Activated CD8-positive, alpha-beta T cell treated with anti-CD3 and anti-CD28 coated beads for 36 hours (primary cell): ENCODE data around the gene RAD51B. TPM values are rescaled to one million over a fixed set of nuclear protein-coding genes. Genes with fewer than 3 reads are reported as not detected.
"Not testable (repeated sequence)": the region's sequence is repeated elsewhere in the genome, so short reads cannot be mapped to it uniquely, and the experiment has no call there.

ENCODE experiments used
- ATAC-seq: fragments of 200-7000 bp; cut with Tn5 transposase; one replicate; pipeline ENCODE4 v1.10.0; 2021; ENCODE audit warnings: mild to moderate bottlenecking, moderate library complexity
- CTCF ChIA-PET: fragments of 350-600 bp; sonication (Branson Sonifier 250); formaldehyde crosslinking; loops from one replicate; lab custom pipeline; 2021; ENCODE audit warnings: antibody characterized with exemption; lab: Charles Lee
- POLR2A ChIA-PET: fragments of 350-600 bp; sonication (Branson Sonifier 250); formaldehyde crosslinking; loops from one replicate; lab custom pipeline; 2021; ENCODE audit warnings: antibody characterized with exemption; lab: Charles Lee
- DNase-seq: peaks from one replicate; pipeline ENCODE4 v3.0.0-alpha.2; 2020
- H3K27ac Mint-ChIP-seq: one replicate; pipeline ENCODE4 v1.8.0; 2021; ENCODE audit warnings: mild to moderate bottlenecking, mixed read lengths
- H3K27me3 Mint-ChIP-seq: one replicate; pipeline ENCODE4 v1.8.0; 2021; ENCODE audit warnings: mixed read lengths
- H3K36me3 Mint-ChIP-seq: one replicate; pipeline ENCODE4 v1.8.0; 2021; ENCODE audit warnings: low read depth, mixed read lengths
- H3K4me1 Mint-ChIP-seq: one replicate; pipeline ENCODE4 v1.8.0; 2021; ENCODE audit warnings: low read depth, mixed read lengths
- H3K4me3 Mint-ChIP-seq: one replicate; pipeline ENCODE4 v1.8.0; 2021; ENCODE audit warnings: mild to moderate bottlenecking, moderate library complexity, mixed read lengths
- H3K9me3 Mint-ChIP-seq: one replicate; pipeline ENCODE4 v1.8.0; 2021; ENCODE audit warnings: mixed read lengths
- CTCF ChIP-seq: fragments of 200-600 bp; IDR thresholded peaks from one replicate; pipeline ENCODE4 v1.8.0; 2022; ENCODE audit warnings: antibody characterized with exemption, mild to moderate bottlenecking
- intact Hi-C: fragments of 100-400 bp; cut with micrococcal nuclease; formaldehyde crosslinking; loops from one replicate; pipeline ENCODE4 v1.10.0; 2022
- total RNA-seq, 2 experiments: library from RNA; stranded (reverse); gene quantifications; one replicate each; pipeline ENCODE4 v1.2.3, GENCODE V29; 2021

RAD51B gene
- total RNA-seq, 2 experiments from 2014 or later: 38.2 to 40.6 TPM

- DNase-seq: peak; percentile 92
- POLR2A ChIA-PET: interaction anchor here (0.8 to 3.3 kb wide), 11 partner anchors 9 to 530 kb away, joined by 3 to 10 read pairs (median 4); no protein-coding TSS in a partner anchor
- CTCF ChIA-PET: interaction anchor here (1.0 to 1.5 kb wide), 8 partner anchors 12 to 534 kb away, joined by 3 to 4 read pairs (median 3); no protein-coding TSS in a partner anchor
- ATAC-seq: peak; percentile 75
- Mint-ChIP-seq H3K4me3 (peak overlapping the region; percentile 5), H3K27ac (peak overlapping the region; percentile 82), H3K4me1 (peaks cover 76% of the 10 kb centered on the region), H3K27me3 (no peaks in the 10 kb centered on the region), H3K36me3 (peaks cover 5% of the 10 kb centered on the region), H3K9me3 (peaks cover 4% of the 10 kb centered on the region)
- TF ChIP-seq CTCF: no peak
- intact Hi-C loops: loop anchor here (10.0 kb wide), 1 partner anchor 499 kb away; no protein-coding TSS in a partner anchor
These were observed 466.0 kb downstream of the RAD51B start for GRCh38 chr14:68285421-68286179.

- H3K9me3 Mint-ChIP-seq: peaks cover 4% of the 10 kb centered on the region
- H3K4me1 Mint-ChIP-seq: peaks cover 69% of the 10 kb centered on the region
- ChIA-PET CTCF (interaction anchor here (0.8 to 1.2 kb wide), 3 partner anchors 27 to 533 kb away, joined by 3 to 4 read pairs (median 4); no protein-coding TSS in a partner anchor), POLR2A (interaction anchor here (0.8 to 3.3 kb wide), 7 partner anchors 8 to 529 kb away, joined by 3 to 10 read pairs (median 3); no protein-coding TSS in a partner anchor)
- no peaks in the 10 kb centered on the region for H3K27me3 Mint-ChIP-seq
- H3K36me3 Mint-ChIP-seq: peaks cover 5% of the 10 kb centered on the region
- TF ChIP-seq CTCF: no peak
- H3K27ac Mint-ChIP-seq: peak overlapping the region; percentile 82
- DNase-seq (no peak), ATAC-seq (no peak)
- H3K4me3 Mint-ChIP-seq: no peak overlapping the region
- intact Hi-C loops: loop anchor here (10.0 kb wide), 1 partner anchor 498 kb away; no protein-coding TSS in a partner anchor
These were observed 467.1 kb downstream of the RAD51B start for GRCh38 chr14:68286667-68287066.

GRCh38 chr14:68289452-68289851 lies 469.9 kb downstream of the RAD51B start:
- intact Hi-C loops: loop anchor here (10.0 kb wide), 1 partner anchor 495 kb away; no protein-coding TSS in a partner anchor
- CTCF ChIA-PET: not testable (repeated sequence)

GRCh38 chr14:68291820-68292219 lies 472.2 kb downstream of the RAD51B start:
- ATAC-seq (no peak), DNase-seq (no peak)
- Mint-ChIP-seq H3K27ac (peak overlapping the region; percentile 62), H3K4me3 (no peak overlapping the region), H3K9me3 (no peaks in the 10 kb centered on the region), H3K4me1 (peaks cover 47% of the 10 kb centered on the region), H3K36me3 (peaks cover 4% of the 10 kb centered on the region), H3K27me3 (no peaks in the 10 kb centered on the region)
- no peak for TF ChIP-seq CTCF
- intact Hi-C loops: no loop called here
- POLR2A ChIA-PET: no interaction called here
- CTCF ChIA-PET: interaction anchor here (1.1 kb wide), 2 partner anchors 44 to 498 kb away, joined by 3 to 4 read pairs; no protein-coding TSS in a partner anchor

More at GRCh38 chr14:68289452-68289851, 469.9 kb downstream of the RAD51B start:
- not testable (repeated sequence) for H3K4me3 Mint-ChIP-seq, H3K27me3 Mint-ChIP-seq, H3K9me3 Mint-ChIP-seq, DNase-seq, H3K27ac Mint-ChIP-seq, H3K36me3 Mint-ChIP-seq, ATAC-seq
- POLR2A ChIA-PET: interaction anchor here (0.6 kb wide), 2 partner anchors 69 to 1763 kb away, joined by 3 read pairs; no protein-coding TSS in a partner anchor
- peaks cover 66% of the 10 kb centered on the region for H3K4me1 Mint-ChIP-seq

DNA sequence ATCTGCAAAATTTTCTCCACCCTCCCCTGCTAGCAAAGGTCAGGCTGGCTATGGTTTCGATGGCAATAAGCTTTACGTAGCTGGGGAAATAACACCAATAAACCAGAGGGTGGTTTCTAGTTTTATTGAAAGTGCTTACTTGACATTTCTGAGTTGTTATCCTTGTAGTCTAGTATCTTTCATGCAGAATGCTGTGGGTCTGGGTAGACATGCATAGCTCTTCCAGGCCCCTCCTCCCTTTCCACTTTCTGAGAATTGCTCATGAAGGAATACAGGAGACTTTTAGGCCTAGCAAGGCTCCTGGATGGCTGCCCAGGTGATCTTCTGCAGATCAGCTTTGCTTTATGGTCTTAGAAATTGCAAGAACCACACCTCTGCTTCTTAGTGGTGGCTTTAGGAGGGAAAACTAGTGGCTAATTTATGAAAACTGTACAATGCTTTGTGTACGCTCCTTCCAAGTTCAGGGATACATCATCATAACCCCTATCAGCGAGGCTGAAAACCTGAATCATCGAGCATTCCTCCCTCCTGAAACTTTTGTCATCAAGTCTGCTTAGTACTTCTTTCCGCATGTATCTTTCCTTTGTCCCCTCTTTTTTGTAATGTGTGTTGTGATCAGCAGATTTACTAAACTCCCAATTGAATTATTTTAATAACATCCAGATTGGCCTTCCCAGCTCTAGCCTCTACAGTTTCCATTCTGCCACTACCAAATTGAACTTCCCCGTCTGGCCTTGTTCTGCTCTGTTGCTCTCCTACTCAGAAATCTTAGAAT lies 473.0 kb downstream of the RAD51B start:
- ATAC-seq: peak; percentile 27
- TF ChIP-seq CTCF: no peak
- ChIA-PET CTCF (interaction anchor here (1.0 to 1.2 kb wide), 4 partner anchors 42 to 526 kb away, joined by 3 to 4 read pairs (median 4); no protein-coding TSS in a partner anchor), POLR2A (no interaction called here)
- no peak for DNase-seq
- Mint-ChIP-seq H3K4me1 (peaks cover 39% of the 10 kb centered on the region), H3K9me3 (no peaks in the 10 kb centered on the region), H3K36me3 (peaks cover 4% of the 10 kb centered on the region), H3K27me3 (no peaks in the 10 kb centered on the region), H3K4me3 (no peak overlapping the region), H3K27ac (peak overlapping the region; percentile 73)
- intact Hi-C loops: no loop called here
